Hematopoietic multipotent progenitor cell treated with erythropoietin and hydrocortisone succinate and interleukin-3 and kit ligand, for 15 days (in vitro differentiated cells): Measurements from ENCODE around the gene CACNB4.
"Not testable (repeated sequence)": the region's sequence is repeated elsewhere in the genome, so short reads cannot be mapped to it uniquely, and the experiment has no call there.

Experiments used
- DNase-seq: peaks from one replicate; pipeline ENCODE4 v3.0.0-alpha.2; 2015; ENCODE audit warnings: low spot score

The CACNB4 gene

DNA sequence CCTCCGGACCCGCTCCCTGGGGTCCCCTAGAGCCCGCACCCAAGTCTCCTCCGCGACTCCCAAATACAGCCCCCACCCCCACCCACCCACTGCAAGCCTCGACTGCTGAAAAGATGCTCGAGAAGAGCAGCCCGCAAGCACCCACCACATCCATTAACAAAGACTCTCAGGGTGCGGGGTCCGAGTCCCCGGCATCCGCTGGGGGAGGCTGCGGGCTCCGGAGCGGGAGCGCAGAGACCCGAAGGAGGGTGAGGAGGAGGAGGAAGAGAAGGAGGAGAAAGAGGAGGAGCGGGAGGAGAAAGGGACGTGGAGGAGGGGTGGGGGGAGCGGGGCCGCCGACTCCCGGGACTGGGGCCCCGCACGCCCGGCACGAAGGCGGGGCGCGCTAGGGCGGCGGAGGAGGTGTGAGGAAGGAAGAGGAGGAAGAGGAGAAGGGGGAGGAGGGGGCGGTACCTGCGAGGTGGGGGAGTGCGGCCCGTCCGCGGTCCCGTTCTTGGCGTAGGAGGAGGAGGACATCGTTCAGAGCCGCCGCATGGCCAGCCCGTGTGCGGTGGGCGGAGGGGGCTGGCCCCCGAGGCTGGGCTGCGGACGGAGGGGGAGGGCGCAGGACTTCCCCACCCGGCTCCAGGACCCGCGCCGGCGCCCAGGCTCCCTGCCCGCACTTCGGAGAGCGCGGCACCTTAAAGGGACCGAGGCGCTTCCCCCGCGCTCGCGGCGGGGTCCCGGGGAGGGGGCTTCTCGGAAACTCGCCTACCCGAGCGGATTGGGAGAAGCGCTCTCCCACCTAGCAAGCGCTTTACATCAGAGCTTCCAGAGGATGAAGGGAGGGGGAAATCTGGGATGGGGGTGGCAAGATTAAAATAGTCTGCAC is at the start of gene CACNB4:
Gene CACNB4 (minus strand): TSS at position 549 of the 871 bp plus-strand sequence.
- no peak for DNase-seq

- no peak for DNase-seq
Measured at GRCh38 chr2:152134488-152135280, 35.8 kb upstream of the CACNB4 start.

- no peak for DNase-seq
Measured at GRCh38 chr2:152132306-152132705, 33.5 kb upstream of the CACNB4 start.

DNA sequence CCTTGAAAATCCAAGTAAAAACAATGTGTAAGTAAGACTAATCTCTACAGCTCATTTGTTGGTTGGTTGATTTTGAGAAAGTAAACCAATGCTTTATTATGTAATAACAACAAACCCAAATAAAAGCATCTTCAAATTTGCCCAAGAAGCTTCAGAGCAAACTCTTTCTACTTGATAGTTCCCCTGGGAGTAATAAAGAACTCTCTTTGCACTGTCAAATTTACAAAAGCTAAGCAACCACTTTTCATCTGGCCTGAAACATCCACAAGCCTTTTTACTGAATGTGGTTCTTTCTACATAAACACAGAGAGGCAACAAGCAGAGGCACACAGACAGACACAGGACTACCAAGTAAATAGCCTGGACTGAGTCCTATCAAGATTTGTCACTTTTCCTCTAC is 28.8 kb upstream of the CACNB4 start:
- no peak for DNase-seq

DNA sequence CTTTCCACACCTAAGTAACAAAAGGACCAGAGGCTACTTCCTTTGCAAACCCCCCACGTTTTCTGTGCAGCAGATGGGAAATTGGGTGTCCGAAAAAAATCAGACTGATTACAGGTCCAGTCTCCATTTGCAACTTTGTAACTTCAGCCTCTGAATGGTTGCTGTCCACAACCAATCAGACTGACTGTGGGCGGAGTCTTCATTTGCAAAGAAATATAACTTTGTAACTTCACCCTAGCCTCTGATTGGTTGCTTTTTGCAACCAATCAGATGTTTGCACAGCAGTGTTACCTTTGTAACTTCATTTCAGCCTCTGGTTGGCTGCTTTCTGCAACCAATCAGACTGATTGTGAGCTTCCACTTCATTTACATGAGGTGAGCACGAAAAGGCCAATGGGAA is 27.8 kb upstream of the CACNB4 start:
- no peak for DNase-seq

DNA sequence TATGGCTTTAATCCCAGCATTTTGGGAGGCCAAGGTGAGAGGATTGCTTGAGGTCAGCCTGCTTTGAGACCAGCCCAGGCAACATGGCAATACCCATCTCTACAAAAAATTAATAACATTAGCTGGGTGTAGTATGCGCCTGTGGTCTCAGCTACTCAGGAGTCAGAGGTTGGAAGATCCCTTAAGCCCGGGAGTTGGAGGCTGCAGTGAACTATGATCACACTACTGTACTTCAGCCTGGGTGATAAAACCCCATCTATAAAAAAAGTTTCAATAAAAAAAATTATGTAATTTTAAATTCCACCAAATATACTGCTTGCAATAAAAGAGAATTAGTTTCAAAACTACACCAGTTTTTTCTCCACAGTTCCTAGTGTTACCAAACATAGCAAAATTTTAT is 23.3 kb upstream of the CACNB4 start:
- no peak for DNase-seq

DNA sequence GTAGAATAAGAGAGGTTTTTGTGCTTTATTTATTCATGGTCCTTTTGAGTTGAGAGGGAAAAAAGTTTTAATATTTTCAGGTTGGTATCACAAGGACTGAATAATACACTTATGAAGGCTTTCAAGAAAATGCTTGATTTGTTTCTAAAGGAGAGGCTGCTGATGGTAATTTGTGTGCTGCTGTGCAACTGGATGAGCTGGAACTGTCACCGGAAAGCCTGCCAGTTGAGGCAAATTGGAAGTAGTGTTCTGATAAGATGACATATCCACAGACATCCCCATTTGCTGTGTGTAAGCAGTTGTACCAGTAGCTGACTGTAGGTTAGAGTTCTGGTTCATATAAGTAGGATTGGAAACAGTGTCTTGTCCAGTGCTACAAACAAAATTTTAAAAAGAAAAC is 21.6 kb upstream of the CACNB4 start:
- no peak for DNase-seq

DNA sequence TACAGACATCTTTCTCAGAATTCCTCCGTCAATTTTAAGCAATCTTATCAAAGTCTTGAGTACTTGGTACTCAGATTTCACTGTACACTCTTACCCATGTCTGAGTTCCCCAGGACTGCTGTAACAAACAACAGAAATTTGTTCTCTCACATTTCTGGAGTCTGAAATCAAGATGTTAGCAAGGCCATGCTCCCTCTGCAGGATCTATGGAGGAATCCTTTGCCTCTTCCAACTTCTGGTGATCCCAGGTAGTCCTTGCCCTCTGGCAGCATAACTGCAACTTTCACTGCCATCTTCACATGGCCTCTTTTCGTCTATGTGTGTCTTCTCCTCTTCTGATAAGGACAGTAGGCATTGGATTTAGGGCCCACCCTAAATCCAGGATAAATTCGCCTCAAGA is 17.1 kb upstream of the CACNB4 start:
- DNase-seq: no peak

GRCh38 chr2:152114366-152114765 is 15.5 kb upstream of the CACNB4 start:
- no peak for DNase-seq

DNA sequence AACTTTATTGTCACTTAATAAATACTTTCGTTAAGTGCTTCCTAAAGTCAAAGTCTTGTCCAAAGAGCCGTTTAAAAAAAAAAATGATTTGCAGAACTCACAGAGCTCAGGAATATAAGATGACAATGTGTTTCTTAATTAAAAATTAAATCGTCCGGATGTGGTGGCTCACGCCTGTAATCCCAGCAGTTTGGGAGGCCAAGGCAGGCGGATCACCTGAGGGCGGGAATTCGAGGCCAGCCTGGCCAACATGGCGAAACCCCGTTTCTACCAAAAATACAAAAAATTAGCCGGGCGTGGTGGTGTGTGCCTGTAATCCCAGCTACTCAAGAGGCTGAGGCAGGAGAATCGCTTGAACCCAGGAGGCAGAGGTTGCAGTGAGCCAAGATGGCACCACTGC is 8.3 kb upstream of the CACNB4 start:
- not testable (repeated sequence) for DNase-seq

- no peak for DNase-seq
Measured at GRCh38 chr2:152106464-152106863, 7.6 kb upstream of the CACNB4 start.

GRCh38 chr2:152103271-152103670 is 4.4 kb upstream of the CACNB4 start:
- DNase-seq: no peak

DNA sequence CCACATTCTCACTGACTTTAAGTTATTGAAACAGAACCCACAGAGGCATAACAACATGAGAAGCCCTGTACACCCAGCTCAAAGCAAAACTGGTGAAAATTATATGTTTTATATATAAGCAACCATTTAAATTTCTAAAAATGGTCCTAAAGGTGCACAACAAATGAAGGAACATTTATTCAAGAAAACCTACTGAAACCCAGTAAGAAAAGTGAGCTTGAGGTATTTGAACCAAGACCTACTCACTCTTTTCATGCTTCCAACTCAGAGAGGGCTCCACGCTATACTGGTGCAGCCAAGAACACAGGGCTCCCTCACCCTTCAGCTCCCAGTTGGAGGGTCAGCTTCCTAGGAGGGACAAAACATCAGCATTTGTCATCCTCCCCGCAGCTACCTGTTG is 2.1 kb upstream of the CACNB4 start:
- no peak for DNase-seq

DNA sequence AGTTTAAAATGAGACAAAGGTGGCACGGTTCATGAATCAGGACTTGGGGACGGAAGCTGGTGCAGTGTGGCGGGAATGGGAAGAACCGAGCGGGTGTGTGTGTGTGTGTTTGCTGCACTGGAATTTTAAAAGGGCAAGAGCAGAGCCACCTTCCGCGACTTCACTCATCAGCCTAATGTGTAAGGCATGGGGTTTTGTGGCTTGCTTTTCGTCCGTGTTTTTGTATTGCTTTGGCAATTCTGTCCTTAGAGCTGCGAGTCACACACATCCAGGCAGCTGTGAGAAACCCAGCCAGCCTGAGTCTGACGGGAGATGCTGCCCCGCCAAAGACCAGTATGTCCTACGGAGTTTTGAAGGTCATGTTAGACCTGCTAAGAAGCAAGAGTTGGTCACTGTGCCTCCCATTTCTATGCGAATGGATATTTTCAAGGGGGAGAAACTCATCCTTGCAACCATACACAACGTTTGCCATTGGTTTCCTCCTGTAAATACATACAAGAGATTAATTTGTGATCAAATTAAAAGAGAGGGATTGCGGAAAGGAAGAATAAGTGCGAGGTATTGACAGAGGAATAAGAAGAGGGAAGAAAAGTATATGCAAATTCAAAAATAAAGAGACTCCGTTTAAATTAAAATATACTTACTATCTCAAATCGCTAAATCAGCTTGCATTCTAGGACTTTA is 665 bp upstream of the CACNB4 start:
- no peak for DNase-seq

- DNase-seq: no peak
Measured at GRCh38 chr2:152097801-152098495, 896 bp downstream of the CACNB4 start.

DNA sequence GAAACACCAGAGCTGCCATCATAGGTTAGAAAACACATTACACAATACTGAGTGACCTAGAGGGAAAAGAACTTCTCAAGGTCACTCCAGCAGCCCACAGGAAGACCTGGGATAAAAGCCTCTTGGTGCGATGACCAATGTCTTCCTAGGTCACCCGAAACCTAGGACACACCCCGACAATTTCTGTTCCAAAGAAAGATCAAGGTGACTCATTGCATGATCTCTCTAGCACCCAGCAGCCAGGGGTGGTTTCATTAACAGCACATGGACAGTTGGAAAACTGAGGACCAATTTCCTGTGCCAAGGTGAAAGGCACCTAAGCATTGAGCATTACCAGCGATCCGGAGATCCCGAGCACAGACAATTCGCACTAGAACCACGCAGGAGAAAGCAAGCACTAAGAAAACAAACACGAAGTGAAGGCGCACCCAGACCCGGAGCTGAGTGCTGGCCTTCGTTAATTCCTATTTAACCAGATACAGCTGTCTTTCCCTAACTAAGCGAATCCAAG is 1.5 kb downstream of the CACNB4 start:
- no peak for DNase-seq

- DNase-seq: no peak
Measured at GRCh38 chr2:152095146-152095545, 3.7 kb downstream of the CACNB4 start.

GRCh38 chr2:152094014-152094413 is 4.8 kb downstream of the CACNB4 start:
- DNase-seq: no peak

DNA sequence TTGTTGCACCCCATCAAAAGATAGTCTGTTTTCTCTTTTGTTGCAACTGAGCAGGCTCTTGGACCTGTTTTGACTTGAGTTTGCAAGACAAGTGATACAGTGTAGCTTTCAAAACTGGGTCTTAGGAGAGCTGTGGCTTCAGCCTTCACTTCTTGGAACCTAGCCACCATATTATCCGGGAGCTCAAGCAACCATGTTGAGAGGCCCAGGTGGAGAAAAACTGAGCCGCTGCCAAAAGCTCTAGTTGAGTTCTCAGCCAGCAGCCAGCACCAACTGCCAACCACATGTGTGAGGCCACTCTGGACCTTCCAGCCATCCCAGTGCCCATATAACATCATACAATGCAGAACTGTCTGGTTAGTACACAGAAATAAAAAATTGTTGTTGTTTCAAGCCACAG is 5.4 kb downstream of the CACNB4 start:
- no peak for DNase-seq

- DNase-seq: no peak
Measured at GRCh38 chr2:152092095-152092494, 6.7 kb downstream of the CACNB4 start.

GRCh38 chr2:152090726-152091125 is 8.1 kb downstream of the CACNB4 start:
- DNase-seq: not testable (repeated sequence)

DNA sequence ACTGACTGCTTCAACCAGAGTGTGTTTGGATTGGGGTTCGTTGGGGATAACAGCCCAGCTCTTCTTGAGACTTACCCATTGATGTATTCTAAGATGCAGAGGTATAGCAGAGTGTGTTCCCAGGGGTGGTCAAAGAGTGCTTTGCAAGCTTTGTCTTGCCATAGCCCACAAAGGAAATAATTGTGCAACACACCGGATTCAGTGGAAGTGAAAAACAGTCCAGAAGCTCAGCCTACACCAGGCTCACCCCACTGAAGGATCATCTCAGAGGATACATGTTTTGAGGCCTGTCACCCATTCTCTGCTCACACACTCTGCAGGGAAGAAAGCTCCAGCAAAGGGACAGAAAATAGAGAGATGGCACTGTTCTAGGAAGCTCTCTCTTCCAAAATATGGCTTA is 9.6 kb downstream of the CACNB4 start:
- no peak for DNase-seq
